ENCODE data around the gene MITF. TPM values are rescaled to one million over a fixed set of nuclear protein-coding genes. Genes with fewer than 3 reads are reported as not detected.
A peak's percentile ranks its signal among the peaks of the same experiment; 100 is the strongest.

The MITF gene
- polyA plus RNA-seq, 1 donor (not counting 4 experiments of a cell fraction or from before 2014, with no cell fraction given): 2.7 TPM

- Histone ChIP-seq H3K27me3 (ENCODE audit: control insufficient read depth, extremely low read depth, insufficient read depth, low read length) (no peaks in the 10 kb centered on the region), H3K9me3 (ENCODE audit: control insufficient read depth, low read depth, low read length) (no peaks in the 10 kb centered on the region), H4K20me1 (ENCODE audit: control insufficient read depth, extremely low read depth, insufficient read depth, low read length) (no peaks in the 10 kb centered on the region), H3K4me3 (ENCODE audit: control insufficient read depth in 2 of 3, extremely low read depth in 1 of 3, insufficient read depth in 2 of 3, low read depth in 1 of 3, low read length in 3 of 3) (no peak overlapping the region), H2AFZ (ENCODE audit: control insufficient read depth, low read length) (no peak overlapping the region), H3K9me1 (ENCODE audit: control insufficient read depth, extremely low read depth, insufficient read depth, low read length) (no peaks in the 10 kb centered on the region), H3K4me1 (ENCODE audit: control insufficient read depth, extremely low read depth, insufficient read depth, low read length) (peaks cover 3% of the 10 kb centered on the region), H3K36me3 (ENCODE audit: control insufficient read depth in 2 of 2, extremely low read depth in 1 of 2, insufficient read depth in 2 of 2, low read length in 2 of 2) (no peaks in the 10 kb centered on the region), H3K27ac (ENCODE audit: control insufficient read depth, insufficient read depth, low read length) (no peak overlapping the region), H3K4me2 (ENCODE audit: control insufficient read depth, extremely low read depth, insufficient read depth, low read depth, low read length) (no peak overlapping the region), H3K9ac (ENCODE audit: control insufficient read depth, extremely low read depth, insufficient read depth, low read length) (no peak overlapping the region), H3K79me2 (ENCODE audit: control insufficient read depth, insufficient read depth, low read length) (no peaks in the 10 kb centered on the region)
- DNase-seq (ENCODE audit: low read depth, low spot score): no peak
- FAIRE-seq: no peak
- no peak for TF ChIP-seq EZH2 (IDR thresholded peaks at IDR 0.05; ENCODE audit: low read length)
- no peak for TF ChIP-seq CTCF (optimal IDR thresholded peaks at IDR 0.05 in 1 of 3, IDR thresholded peaks at IDR 0.05 in 1 of 3, conservative IDR thresholded peaks at IDR 0.05 in 1 of 3; ENCODE audit: extremely low read depth in 1 of 3, insufficient read depth in 2 of 3, low read length in 3 of 3)
- dilution Hi-C loops (cut with MboI; ENCODE audit: extremely low pct_ligation_motif_present, low sequenced_read_pairs): no loop called here
Observed at GRCh38 chr3:69817988-69818387, 78.7 kb downstream of the MITF start.

GRCh38 chr3:69819282-69819681 is 80.0 kb downstream of the MITF start:
- Histone ChIP-seq H3K4me3 (ENCODE audit: control insufficient read depth in 2 of 3, extremely low read depth in 1 of 3, insufficient read depth in 2 of 3, low read depth in 1 of 3, low read length in 3 of 3) (no peak overlapping the region), H3K9ac (ENCODE audit: control insufficient read depth, extremely low read depth, insufficient read depth, low read length) (no peak overlapping the region), H2AFZ (ENCODE audit: control insufficient read depth, low read length) (no peak overlapping the region), H3K9me1 (ENCODE audit: control insufficient read depth, extremely low read depth, insufficient read depth, low read length) (no peaks in the 10 kb centered on the region), H3K4me1 (ENCODE audit: control insufficient read depth, extremely low read depth, insufficient read depth, low read length) (peaks cover 3% of the 10 kb centered on the region), H3K27ac (ENCODE audit: control insufficient read depth, insufficient read depth, low read length) (no peak overlapping the region), H4K20me1 (ENCODE audit: control insufficient read depth, extremely low read depth, insufficient read depth, low read length) (no peaks in the 10 kb centered on the region), H3K79me2 (ENCODE audit: control insufficient read depth, insufficient read depth, low read length) (no peaks in the 10 kb centered on the region), H3K27me3 (ENCODE audit: control insufficient read depth, extremely low read depth, insufficient read depth, low read length) (no peaks in the 10 kb centered on the region), H3K36me3 (ENCODE audit: control insufficient read depth in 2 of 2, extremely low read depth in 1 of 2, insufficient read depth in 2 of 2, low read length in 2 of 2) (no peaks in the 10 kb centered on the region), H3K9me3 (ENCODE audit: control insufficient read depth, low read depth, low read length) (no peaks in the 10 kb centered on the region), H3K4me2 (ENCODE audit: control insufficient read depth, extremely low read depth, insufficient read depth, low read depth, low read length) (no peak overlapping the region)
- no peak for TF ChIP-seq CTCF (optimal IDR thresholded peaks at IDR 0.05 in 1 of 3, IDR thresholded peaks at IDR 0.05 in 1 of 3, conservative IDR thresholded peaks at IDR 0.05 in 1 of 3; ENCODE audit: extremely low read depth in 1 of 3, insufficient read depth in 2 of 3, low read length in 3 of 3)
- TF ChIP-seq EZH2 (IDR thresholded peaks at IDR 0.05; ENCODE audit: low read length): no peak
- FAIRE-seq (peak; percentile 51), DNase-seq (ENCODE audit: low read depth, low spot score) (no peak)
- dilution Hi-C loops (cut with MboI; ENCODE audit: extremely low pct_ligation_motif_present, low sequenced_read_pairs): no loop called here

Measured in keratinocyte (primary cell).